Measurements from ENCODE around the gene FKBP10.

The FKBP10 gene

DNA sequence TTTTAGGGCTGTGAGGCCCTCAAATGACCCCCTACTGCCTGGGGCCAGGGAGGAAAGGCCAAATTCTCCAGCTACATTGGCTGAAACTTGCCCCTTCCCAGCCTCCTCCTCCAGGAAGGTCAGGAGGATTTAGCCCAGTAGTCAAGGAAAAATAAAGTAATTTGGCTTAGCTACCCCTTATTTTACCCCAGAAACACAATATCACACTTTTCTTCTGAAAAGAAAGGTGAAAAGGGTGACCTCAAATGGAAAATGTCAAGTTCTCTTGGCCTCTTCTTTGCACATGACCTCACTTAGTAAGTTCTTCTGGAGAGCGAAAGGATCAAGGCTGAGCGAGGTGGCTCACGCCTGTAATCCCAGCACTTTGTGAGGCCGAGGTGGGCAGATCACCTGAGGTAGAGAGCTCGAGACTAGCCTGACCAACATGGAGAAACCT lies 18.2 kb upstream of the FKBP10 start:
- H3K27ac ChIP-seq = no peak overlapping the region
- H3K9me3 ChIP-seq (ENCODE audit: severe bottlenecking) = no peaks in the 10 kb centered on the region
- TF ChIP-seq, protein P1, sequence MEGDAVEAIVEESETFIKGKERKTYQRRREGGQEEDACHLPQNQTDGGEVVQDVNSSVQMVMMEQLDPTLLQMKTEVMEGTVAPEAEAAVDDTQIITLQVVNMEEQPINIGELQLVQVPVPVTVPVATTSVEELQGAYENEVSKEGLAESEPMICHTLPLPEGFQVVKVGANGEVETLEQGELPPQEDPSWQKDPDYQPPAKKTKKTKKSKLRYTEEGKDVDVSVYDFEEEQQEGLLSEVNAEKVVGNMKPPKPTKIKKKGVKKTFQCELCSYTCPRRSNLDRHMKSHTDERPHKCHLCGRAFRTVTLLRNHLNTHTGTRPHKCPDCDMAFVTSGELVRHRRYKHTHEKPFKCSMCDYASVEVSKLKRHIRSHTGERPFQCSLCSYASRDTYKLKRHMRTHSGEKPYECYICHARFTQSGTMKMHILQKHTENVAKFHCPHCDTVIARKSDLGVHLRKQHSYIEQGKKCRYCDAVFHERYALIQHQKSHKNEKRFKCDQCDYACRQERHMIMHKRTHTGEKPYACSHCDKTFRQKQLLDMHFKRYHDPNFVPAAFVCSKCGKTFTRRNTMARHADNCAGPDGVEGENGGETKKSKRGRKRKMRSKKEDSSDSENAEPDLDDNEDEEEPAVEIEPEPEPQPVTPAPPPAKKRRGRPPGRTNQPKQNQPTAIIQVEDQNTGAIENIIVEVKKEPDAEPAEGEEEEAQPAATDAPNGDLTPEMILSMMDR (IDR thresholded peaks at IDR 0.05; ENCODE audit: low read depth, low read length) = no peak
- H3K36me3 ChIP-seq = no peaks in the 10 kb centered on the region
- no peak for DNase-seq
- H3K27me3 ChIP-seq (ENCODE audit: insufficient read depth, low read depth, severe bottlenecking) = no peaks in the 10 kb centered on the region
- no peak overlapping the region for H3K4me3 ChIP-seq (ENCODE audit: low read depth, low read length)

DNA sequence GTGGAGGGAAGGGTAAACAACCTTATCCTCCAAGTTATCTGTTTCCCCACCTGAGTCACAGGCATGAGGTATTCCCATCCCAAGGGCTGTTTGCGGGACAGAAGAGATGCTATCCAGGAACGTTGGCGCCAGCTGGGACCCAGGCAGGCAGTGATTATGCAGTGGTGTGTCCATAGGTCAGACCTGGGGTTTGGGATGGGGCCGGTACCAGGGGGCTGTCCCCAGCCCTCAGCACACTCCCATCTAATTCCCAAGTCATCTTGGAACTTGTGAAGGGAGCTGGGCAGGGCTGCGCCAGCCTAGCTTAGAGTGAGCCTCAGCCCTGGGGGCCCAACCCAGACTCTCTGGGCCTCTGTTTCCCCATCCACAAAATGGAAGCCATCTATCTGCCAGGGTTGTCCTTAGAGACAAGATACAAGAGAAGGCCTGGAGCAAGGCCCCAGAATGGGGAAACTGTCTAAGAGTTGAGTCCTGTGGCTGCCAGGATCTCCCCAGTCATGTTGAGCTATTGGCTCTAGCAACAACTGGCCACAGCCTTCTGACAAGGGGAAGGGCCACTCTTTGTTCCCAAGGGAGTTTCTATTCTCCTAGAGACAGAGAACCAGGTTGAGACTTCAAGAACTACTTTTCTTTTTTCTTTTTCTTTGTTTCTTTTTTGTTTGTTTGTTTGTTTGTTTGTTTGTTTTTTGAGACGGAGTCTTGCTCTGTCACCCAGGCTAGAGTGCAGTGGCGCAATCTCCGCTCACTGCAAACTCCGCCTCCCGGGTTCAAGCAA lies 16.5 kb upstream of the FKBP10 start:
- H3K27ac ChIP-seq = no peak overlapping the region
- TF ChIP-seq, protein P1 (IDR thresholded peaks at IDR 0.05; ENCODE audit: low read depth, low read length) = no peak
- DNase-seq = no peak
- H3K36me3 ChIP-seq = no peaks in the 10 kb centered on the region
- no peak overlapping the region for H3K4me3 ChIP-seq (ENCODE audit: low read depth, low read length)
- H3K9me3 ChIP-seq (ENCODE audit: severe bottlenecking) = no peaks in the 10 kb centered on the region
- H3K27me3 ChIP-seq (ENCODE audit: insufficient read depth, low read depth, severe bottlenecking) = no peaks in the 10 kb centered on the region

DNA sequence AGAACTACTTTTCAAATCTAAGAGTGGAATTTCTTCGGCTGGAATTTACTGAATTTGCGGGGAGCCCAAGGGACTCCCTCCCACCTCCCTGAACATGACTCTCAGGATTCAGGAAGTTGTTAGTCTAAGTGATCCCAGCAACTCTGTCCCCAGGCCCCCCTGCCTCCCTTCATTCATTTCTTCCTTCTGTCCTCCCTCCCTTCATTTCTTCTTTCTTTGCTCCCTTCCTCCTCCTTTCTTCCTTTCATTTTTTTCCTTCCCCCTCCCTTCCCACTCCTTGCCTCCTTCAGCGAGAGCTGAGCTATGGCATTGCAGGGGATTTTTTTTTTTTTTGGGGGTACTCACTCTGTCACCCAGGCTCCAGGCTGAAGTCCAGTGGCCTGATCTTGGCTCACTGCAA lies 15.4 kb upstream of the FKBP10 start:
- Histone ChIP-seq H3K27ac (no peak overlapping the region), H3K4me3 (ENCODE audit: low read depth, low read length) (no peak overlapping the region), H3K27me3 (ENCODE audit: insufficient read depth, low read depth, severe bottlenecking) (no peaks in the 10 kb centered on the region), H3K9me3 (ENCODE audit: severe bottlenecking) (no peaks in the 10 kb centered on the region), H3K36me3 (peaks cover 7% of the 10 kb centered on the region)
- TF ChIP-seq, protein P1 (IDR thresholded peaks at IDR 0.05; ENCODE audit: low read depth, low read length) = no peak
- DNase-seq = no peak

DNA sequence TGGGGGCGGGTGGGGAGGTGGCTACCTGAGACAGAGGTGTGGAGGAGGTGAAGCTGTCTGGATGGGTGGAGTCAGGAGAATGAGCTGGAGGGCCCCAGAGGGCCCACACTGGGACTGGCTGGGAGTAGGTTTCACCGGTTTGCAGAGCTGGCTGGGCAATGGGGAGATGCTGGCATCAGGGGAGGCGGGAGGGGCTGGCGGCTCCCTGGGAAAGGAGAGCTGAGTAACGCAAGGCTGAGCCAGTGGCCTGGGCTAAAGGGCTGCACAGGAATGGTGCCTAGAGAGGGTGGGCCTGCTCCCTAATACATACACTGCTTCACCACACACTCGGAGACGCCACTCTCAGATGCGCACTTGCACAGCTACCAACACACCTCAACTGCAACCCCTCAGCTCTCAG lies 13.4 kb upstream of the FKBP10 start:
- H3K9me3 ChIP-seq (ENCODE audit: severe bottlenecking) = no peaks in the 10 kb centered on the region
- TF ChIP-seq, protein P1 (IDR thresholded peaks at IDR 0.05; ENCODE audit: low read depth, low read length) = no peak
- peaks cover 13% of the 10 kb centered on the region for H3K36me3 ChIP-seq
- H3K4me3 ChIP-seq (ENCODE audit: low read depth, low read length) = no peak overlapping the region
- H3K27ac ChIP-seq = no peak overlapping the region
- DNase-seq = no peak
- no peaks in the 10 kb centered on the region for H3K27me3 ChIP-seq (ENCODE audit: insufficient read depth, low read depth, severe bottlenecking)

DNA sequence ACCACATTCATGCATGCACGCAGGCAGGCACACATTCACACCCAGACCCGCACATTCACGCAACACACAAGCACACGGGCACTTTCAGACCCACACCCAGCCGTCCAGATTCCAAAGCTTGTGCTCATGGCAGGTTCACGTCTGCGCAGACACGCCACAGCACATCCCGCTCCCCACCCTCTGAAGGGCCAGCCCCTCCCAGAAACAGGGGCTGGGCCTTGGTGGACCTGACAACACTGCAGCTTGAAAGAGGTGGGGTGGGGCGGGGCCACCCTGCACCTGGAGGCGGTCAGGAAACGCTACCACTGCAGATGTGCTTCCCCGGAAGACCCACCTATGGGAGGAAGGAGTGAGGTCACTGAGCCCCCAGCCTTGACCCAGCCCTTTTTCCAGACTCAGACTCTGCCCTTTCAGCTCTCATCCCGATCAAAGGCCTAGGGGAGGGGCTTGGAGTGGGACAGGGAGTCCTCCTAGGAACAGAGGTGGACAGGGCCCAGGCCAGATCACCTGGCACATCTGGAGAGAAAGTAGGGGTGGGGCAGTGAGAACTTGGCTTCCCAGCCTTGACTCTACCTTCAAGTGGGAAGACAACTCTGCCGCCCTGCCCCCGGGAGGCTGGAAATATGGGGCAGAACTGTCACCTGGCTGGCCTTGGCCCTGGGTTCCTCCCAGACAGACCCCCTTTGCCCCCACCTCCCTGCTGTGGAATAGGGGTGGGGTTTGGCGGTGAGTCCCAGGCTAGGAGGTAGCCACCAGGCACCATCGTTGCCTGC lies 12.0 kb upstream of the FKBP10 start:
- H3K27ac ChIP-seq = no peak overlapping the region

More for the DNA sequence above, 12.0 kb upstream of the FKBP10 start:
- TF ChIP-seq, protein P1 (IDR thresholded peaks at IDR 0.05; ENCODE audit: low read depth, low read length) = no peak
- H3K9me3 ChIP-seq (ENCODE audit: severe bottlenecking) = no peaks in the 10 kb centered on the region
- H3K27me3 ChIP-seq (ENCODE audit: insufficient read depth, low read depth, severe bottlenecking) = no peaks in the 10 kb centered on the region
- H3K4me3 ChIP-seq (ENCODE audit: low read depth, low read length) = no peak overlapping the region
- DNase-seq = no peak
- H3K36me3 ChIP-seq = peaks cover 26% of the 10 kb centered on the region
